Glutamatergic neuron (in vitro differentiated cells): ENCODE measurements around the gene SHTN1. TPM values are rescaled to one million over a fixed set of nuclear protein-coding genes. Genes with fewer than 3 reads are reported as not detected.

Experiments
- DNase-seq: peaks from one replicate; pipeline ENCODE4 v3.0.0; 2022
- H3K27ac Mint-ChIP-seq: one replicate; pipeline ENCODE4 v1.8.0; 2020; ENCODE audit warnings: mild to moderate bottlenecking, mixed read lengths, inconsistent platforms; ENCODE audit not compliant: unreplicated experiment
- H3K27me3 Mint-ChIP-seq: one replicate; pipeline ENCODE4 v1.8.0; 2020; ENCODE audit warnings: mild to moderate bottlenecking, moderate library complexity, mixed read lengths, inconsistent platforms; ENCODE audit not compliant: unreplicated experiment
- H3K36me3 Mint-ChIP-seq: one replicate; pipeline ENCODE4 v1.8.0; 2020; ENCODE audit warnings: mild to moderate bottlenecking, mixed read lengths, inconsistent platforms; ENCODE audit not compliant: unreplicated experiment
- H3K4me1 Mint-ChIP-seq: one replicate; pipeline ENCODE4 v1.8.0; 2020; ENCODE audit warnings: mild to moderate bottlenecking, low read depth, mixed read lengths, inconsistent platforms; ENCODE audit not compliant: unreplicated experiment
- H3K4me3 Mint-ChIP-seq: one replicate; pipeline ENCODE4 v1.8.0; 2020; ENCODE audit warnings: mild to moderate bottlenecking, mixed read lengths, inconsistent platforms; ENCODE audit not compliant: unreplicated experiment
- H3K9me3 Mint-ChIP-seq: one replicate; pipeline ENCODE4 v1.8.0; 2020; ENCODE audit warnings: mild to moderate bottlenecking, moderate library complexity, mixed read lengths, inconsistent platforms; ENCODE audit not compliant: unreplicated experiment
- total RNA-seq: library from RNA; stranded (reverse); fragmentation: NEBNext Ultra II Directional; extraction: Animal tissue kit (Norgen Biotek cat#: 25700); gene quantifications from one replicate; pipeline ENCODE4 v1.2.1, GENCODE V29; 2021; ENCODE audit not compliant: unreplicated experiment
- TF ChIP-seq, protein P1 (sequence below): fragments of 200-600 bp; sonication (generic); IDR thresholded peaks from one replicate; pipeline ENCODE4 v1.5.0; 2021; ENCODE audit not compliant: partially characterized antibody, unreplicated experiment

SHTN1 gene
- total RNA-seq, 1 donor from 2014 or later = 54.8 TPM

DNA sequence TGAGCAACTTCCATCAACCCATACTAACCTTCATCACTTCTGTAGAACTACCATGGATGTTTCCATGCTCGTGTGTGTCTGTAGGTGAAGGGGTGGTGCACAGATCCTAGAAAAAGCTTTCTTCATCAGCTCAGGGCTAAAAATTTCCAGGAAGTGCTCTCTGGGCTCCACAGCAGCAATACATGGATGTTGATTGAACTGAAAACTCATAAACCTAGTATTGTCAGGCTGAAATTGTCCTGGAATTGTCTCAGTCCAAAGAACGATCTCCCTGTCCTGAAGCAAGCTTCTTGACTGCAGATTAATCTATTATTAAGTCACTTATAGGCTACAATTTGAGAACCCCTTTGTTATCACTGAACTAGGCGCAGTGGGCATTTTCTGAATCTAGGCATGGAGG is 115.9 kb downstream of the SHTN1 start:
- H3K27ac Mint-ChIP-seq = peak overlapping the region; percentile 84
- DNase-seq = no peak

DNA sequence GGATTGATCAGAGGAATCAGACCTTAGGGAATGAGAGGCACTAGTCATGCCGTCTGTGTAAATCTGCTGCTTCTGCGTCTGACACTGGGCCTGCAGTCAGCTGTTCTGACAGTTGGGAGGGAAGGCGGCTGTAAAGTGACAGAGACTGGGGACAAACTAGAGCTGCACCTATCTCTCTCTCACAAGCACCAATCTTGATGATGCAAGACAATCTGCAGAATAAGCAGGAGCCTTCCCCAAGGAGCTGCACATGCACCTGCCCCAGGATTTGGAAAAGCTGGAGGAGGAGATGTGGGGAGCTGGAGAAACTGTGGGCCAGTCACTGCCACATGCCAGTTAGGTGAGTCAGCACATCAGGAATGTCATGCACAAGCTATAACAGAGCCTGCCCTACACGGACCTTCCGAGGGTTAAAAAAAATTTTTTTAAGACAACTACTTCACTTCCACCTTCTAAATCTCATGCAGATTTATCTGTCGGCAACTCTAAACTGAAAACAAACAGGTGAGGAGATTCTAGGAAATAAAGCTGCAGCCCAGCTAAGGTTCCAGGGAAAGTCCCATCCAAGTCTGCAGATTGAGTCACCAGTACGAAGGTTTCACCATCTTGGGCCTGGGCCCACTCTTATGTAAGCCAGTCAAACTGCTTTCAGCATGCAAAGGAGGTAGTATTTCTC is 116.5 kb downstream of the SHTN1 start:
- no peaks in the 10 kb centered on the region for H3K36me3 Mint-ChIP-seq
- peaks cover 3% of the 10 kb centered on the region for H3K27me3 Mint-ChIP-seq
- TF ChIP-seq, protein P1, sequence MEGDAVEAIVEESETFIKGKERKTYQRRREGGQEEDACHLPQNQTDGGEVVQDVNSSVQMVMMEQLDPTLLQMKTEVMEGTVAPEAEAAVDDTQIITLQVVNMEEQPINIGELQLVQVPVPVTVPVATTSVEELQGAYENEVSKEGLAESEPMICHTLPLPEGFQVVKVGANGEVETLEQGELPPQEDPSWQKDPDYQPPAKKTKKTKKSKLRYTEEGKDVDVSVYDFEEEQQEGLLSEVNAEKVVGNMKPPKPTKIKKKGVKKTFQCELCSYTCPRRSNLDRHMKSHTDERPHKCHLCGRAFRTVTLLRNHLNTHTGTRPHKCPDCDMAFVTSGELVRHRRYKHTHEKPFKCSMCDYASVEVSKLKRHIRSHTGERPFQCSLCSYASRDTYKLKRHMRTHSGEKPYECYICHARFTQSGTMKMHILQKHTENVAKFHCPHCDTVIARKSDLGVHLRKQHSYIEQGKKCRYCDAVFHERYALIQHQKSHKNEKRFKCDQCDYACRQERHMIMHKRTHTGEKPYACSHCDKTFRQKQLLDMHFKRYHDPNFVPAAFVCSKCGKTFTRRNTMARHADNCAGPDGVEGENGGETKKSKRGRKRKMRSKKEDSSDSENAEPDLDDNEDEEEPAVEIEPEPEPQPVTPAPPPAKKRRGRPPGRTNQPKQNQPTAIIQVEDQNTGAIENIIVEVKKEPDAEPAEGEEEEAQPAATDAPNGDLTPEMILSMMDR = no peak
- H3K4me1 Mint-ChIP-seq = peaks cover 55% of the 10 kb centered on the region
- peak overlapping the region; percentile 55 for H3K4me3 Mint-ChIP-seq
- peak overlapping the region; percentile 84 for H3K27ac Mint-ChIP-seq
- peaks cover 14% of the 10 kb centered on the region for H3K9me3 Mint-ChIP-seq
- DNase-seq = peak; percentile 53

More for the DNA sequence above, 115.9 kb downstream of the SHTN1 start:
- H3K27me3 Mint-ChIP-seq = peaks cover 3% of the 10 kb centered on the region
- H3K9me3 Mint-ChIP-seq = peaks cover 14% of the 10 kb centered on the region
- H3K4me3 Mint-ChIP-seq = no peak overlapping the region
- H3K36me3 Mint-ChIP-seq = no peaks in the 10 kb centered on the region
- TF ChIP-seq, protein P1 = no peak
- peaks cover 59% of the 10 kb centered on the region for H3K4me1 Mint-ChIP-seq

DNA sequence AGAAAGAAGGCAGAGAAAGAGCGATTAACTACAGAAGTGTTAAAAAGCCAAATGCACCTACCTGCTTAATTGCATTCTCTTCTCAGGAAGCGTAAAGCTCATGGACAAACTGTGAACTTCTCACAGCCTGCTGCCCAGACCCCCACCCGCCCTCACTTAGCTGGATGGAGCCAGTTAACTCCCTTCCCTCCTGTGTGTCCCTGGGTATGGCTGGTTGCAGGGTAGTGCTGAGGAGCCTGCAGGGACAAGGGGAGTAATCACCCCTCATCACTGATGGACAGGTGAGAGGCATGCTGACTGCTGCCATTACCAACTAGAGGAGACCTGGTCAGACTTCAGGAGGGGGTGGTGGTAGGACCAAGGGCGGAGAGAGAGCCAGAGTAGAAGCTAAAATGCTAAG is 118.2 kb downstream of the SHTN1 start:
- Mint-ChIP-seq H3K4me1 (peaks cover 54% of the 10 kb centered on the region), H3K9me3 (peaks cover 14% of the 10 kb centered on the region), H3K4me3 (no peak overlapping the region), H3K27ac (no peak overlapping the region), H3K27me3 (peaks cover 3% of the 10 kb centered on the region), H3K36me3 (no peaks in the 10 kb centered on the region)
- TF ChIP-seq, protein P1 = no peak
- no peak for DNase-seq

DNA sequence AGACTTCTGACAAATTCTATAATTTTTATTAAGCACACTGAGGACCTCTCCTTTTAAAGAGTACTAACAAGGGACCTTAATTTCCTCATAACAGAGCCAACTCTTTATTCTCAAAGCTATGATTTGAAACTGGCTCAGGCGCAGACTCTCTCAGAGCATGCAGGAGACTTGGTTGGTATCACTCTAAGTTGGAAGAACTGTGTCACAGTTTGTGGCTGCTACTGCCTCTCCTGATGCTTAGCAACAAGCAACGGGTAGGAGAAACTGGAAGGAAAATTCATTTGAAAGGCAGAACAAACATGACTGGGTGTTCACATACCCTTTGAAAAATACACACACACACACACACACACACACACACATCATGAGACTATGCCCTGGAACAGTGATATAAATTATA is 122.3 kb downstream of the SHTN1 start:
- TF ChIP-seq, protein P1 = no peak
- H3K27ac Mint-ChIP-seq = no peak overlapping the region
- H3K36me3 Mint-ChIP-seq = no peaks in the 10 kb centered on the region
- peaks cover 2% of the 10 kb centered on the region for H3K27me3 Mint-ChIP-seq
- H3K4me3 Mint-ChIP-seq = no peak overlapping the region
- peaks cover 39% of the 10 kb centered on the region for H3K4me1 Mint-ChIP-seq
- H3K9me3 Mint-ChIP-seq = peaks cover 2% of the 10 kb centered on the region
- DNase-seq = no peak

DNA sequence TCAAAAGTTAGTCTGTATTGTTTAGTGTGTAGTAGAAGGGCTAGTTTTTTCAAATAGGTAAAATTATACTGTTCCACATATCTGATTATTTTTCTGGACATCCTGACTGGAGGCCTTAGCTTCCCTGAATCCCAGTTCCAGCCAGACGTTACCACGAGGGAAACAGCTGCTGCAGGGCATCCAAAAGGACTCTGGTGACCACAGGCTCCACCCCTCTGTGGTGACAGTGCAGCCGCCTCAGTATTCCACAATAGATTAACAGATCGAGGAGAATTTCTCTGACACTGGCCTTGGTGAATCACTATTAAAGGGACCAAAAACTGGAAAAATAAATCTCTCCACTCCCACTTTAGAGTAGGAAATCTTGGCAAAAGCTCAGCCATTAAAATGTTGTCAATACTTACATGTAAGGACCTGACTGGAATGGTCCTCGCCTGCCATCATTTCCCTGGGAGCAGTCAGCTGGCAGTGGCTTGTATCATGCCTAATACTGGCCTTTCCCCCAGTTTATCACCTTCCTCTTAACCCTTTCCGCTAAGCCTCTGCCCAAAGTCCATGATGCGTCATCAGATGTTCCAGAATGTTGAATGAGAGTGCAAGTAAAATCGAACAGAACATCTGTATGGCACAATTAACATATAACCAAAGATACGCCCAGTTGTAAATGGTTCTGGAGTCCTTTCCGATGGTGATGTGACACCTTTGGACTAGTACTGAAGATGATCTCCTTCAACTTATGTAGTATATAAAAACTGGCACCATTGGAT is 124.1 kb downstream of the SHTN1 start:
- Mint-ChIP-seq H3K27me3 (peaks cover 2% of the 10 kb centered on the region), H3K4me1 (peaks cover 30% of the 10 kb centered on the region), H3K36me3 (peaks cover 4% of the 10 kb centered on the region), H3K9me3 (peaks cover 2% of the 10 kb centered on the region), H3K4me3 (no peak overlapping the region), H3K27ac (peak overlapping the region; percentile 30)
- DNase-seq = peak; percentile 59
- TF ChIP-seq, protein P1 = no peak
